ENCODE data around the gene KDM7A. TPM values are rescaled to one million over a fixed set of nuclear protein-coding genes. Genes with fewer than 3 reads are reported as not detected.

KDM7A gene
- total and polyA plus RNA-seq, 10 of the 15 experiments (the other 5 are each of a cell fraction or from before 2014, with no cell fraction given) = 0.07 to 0.96 (median 0.74) TPM

DNA sequence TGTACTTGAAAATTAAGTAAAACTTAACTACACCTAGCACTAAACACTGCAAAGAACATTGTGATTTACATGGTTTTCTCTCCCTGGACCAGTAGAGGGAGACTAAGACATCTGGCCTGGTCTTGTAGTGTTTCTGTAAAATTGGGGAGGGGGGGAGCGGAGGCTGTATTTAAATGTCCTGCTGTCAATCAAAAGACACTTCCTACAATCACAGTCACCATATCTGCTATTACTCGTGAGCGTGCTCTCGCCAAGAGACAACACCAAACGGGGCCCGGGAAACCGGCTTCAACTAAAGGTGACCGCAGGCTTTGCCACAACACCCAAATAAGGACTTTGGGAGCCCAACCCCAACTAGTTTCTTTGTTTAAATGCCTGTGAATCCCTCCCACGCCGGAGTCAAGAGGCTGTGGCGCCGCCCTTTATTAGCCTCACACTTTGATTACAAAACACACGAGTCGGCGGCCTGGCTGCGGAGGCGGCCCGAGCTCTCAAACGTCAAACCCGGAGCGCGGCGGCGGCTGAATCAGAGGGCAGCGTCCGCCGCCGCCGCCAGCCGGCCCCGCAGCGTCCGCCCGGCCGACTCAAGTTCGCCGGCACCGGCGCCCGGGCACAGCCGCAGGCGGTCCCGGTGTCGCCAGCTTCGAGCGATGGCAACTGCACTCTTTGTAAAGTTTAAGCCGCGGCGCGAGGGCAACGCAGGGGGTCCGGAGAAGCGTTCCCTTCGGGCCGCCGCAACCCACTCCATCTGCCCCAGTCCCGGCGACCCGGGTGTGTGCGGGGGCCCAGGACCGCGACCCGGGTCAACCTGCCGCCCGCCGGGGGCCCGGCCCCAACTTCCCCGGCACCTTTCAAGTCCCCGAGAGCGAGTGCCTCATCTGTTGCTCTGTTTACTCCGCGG lies 1.3 kb downstream of the KDM7A start (continued):
- TF ChIP-seq, protein P1, sequence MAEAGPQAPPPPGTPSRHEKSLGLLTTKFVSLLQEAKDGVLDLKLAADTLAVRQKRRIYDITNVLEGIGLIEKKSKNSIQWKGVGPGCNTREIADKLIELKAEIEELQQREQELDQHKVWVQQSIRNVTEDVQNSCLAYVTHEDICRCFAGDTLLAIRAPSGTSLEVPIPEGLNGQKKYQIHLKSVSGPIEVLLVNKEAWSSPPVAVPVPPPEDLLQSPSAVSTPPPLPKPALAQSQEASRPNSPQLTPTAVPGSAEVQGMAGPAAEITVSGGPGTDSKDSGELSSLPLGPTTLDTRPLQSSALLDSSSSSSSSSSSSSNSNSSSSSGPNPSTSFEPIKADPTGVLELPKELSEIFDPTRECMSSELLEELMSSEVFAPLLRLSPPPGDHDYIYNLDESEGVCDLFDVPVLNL (IDR thresholded peaks at IDR 0.05; ENCODE audit: low read depth, low read length) = no peak
- TF ChIP-seq POU2F2 (IDR thresholded peaks at IDR 0.05; ENCODE audit: borderline replicate concordance, low read depth, low read length) = peak; percentile 87; the same call in 2 of the 3 replicates
- TF ChIP-seq ZNF384 (IDR thresholded peaks at IDR 0.05; ENCODE audit: borderline replicate concordance, low read depth, low read length) = no peak
- TF ChIP-seq HDGF (IDR thresholded peaks at IDR 0.05) = no peak
- peak; percentile 54 for TF ChIP-seq IKZF1 (conservative IDR thresholded peaks at IDR 0.05)
- TF ChIP-seq SPI1 (IDR thresholded peaks at IDR 0.05; ENCODE audit: borderline replicate concordance, insufficient read depth, low read depth, low read length) = peak; percentile 33; the same call in 1 of the 2 replicates
- no peak for TF ChIP-seq BACH1 (IDR thresholded peaks at IDR 0.05; ENCODE audit: borderline replicate concordance)
- TF ChIP-seq RUNX3 (IDR thresholded peaks at IDR 0.05; ENCODE audit: low read length) = peak; percentile 84
- peak; percentile 67 for TF ChIP-seq DPF2 (IDR thresholded peaks at IDR 0.05)
- TF ChIP-seq KLF5 (IDR thresholded peaks at IDR 0.05; ENCODE audit: partially characterized antibody) = no peak
- 0 out of 2 replicates have a peak, but pooled peaks have one; percentile 30 for TF ChIP-seq ATF7 (IDR thresholded peaks at IDR 0.05; ENCODE audit: low read depth)
- TF ChIP-seq, protein P2, sequence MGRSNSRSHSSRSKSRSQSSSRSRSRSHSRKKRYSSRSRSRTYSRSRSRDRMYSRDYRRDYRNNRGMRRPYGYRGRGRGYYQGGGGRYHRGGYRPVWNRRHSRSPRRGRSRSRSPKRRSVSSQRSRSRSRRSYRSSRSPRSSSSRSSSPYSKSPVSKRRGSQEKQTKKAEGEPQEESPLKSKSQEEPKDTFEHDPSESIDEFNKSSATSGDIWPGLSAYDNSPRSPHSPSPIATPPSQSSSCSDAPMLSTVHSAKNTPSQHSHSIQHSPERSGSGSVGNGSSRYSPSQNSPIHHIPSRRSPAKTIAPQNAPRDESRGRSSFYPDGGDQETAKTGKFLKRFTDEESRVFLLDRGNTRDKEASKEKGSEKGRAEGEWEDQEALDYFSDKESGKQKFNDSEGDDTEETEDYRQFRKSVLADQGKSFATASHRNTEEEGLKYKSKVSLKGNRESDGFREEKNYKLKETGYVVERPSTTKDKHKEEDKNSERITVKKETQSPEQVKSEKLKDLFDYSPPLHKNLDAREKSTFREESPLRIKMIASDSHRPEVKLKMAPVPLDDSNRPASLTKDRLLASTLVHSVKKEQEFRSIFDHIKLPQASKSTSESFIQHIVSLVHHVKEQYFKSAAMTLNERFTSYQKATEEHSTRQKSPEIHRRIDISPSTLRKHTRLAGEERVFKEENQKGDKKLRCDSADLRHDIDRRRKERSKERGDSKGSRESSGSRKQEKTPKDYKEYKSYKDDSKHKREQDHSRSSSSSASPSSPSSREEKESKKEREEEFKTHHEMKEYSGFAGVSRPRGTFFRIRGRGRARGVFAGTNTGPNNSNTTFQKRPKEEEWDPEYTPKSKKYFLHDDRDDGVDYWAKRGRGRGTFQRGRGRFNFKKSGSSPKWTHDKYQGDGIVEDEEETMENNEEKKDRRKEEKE (IDR thresholded peaks at IDR 0.05) = no peak
- peak; percentile 40; the same call in 1 of the 2 replicates for TF ChIP-seq NR2F1 (conservative IDR thresholded peaks at IDR 0.05)
- TF ChIP-seq, protein P3, sequence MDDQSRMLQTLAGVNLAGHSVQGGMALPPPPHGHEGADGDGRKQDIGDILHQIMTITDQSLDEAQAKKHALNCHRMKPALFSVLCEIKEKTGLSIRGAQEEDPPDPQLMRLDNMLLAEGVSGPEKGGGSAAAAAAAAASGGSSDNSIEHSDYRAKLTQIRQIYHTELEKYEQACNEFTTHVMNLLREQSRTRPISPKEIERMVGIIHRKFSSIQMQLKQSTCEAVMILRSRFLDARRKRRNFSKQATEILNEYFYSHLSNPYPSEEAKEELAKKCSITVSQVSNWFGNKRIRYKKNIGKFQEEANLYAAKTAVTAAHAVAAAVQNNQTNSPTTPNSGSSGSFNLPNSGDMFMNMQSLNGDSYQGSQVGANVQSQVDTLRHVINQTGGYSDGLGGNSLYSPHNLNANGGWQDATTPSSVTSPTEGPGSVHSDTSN (IDR thresholded peaks at IDR 0.05; ENCODE audit: insufficient replicate concordance, low read depth, low read length) = peak; percentile 94
- 0 out of 2 replicates have a peak, but pooled peaks have one; percentile 55 for TF ChIP-seq GATAD2B (conservative IDR thresholded peaks at IDR 0.05; ENCODE audit: low read depth)
- TF ChIP-seq, protein P4, sequence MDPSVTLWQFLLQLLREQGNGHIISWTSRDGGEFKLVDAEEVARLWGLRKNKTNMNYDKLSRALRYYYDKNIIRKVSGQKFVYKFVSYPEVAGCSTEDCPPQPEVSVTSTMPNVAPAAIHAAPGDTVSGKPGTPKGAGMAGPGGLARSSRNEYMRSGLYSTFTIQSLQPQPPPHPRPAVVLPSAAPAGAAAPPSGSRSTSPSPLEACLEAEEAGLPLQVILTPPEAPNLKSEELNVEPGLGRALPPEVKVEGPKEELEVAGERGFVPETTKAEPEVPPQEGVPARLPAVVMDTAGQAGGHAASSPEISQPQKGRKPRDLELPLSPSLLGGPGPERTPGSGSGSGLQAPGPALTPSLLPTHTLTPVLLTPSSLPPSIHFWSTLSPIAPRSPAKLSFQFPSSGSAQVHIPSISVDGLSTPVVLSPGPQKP (IDR thresholded peaks at IDR 0.05; ENCODE audit: low read depth, low read length) = peak; percentile 40; the same call in 1 of the 2 replicates
- TF ChIP-seq, protein P5, sequence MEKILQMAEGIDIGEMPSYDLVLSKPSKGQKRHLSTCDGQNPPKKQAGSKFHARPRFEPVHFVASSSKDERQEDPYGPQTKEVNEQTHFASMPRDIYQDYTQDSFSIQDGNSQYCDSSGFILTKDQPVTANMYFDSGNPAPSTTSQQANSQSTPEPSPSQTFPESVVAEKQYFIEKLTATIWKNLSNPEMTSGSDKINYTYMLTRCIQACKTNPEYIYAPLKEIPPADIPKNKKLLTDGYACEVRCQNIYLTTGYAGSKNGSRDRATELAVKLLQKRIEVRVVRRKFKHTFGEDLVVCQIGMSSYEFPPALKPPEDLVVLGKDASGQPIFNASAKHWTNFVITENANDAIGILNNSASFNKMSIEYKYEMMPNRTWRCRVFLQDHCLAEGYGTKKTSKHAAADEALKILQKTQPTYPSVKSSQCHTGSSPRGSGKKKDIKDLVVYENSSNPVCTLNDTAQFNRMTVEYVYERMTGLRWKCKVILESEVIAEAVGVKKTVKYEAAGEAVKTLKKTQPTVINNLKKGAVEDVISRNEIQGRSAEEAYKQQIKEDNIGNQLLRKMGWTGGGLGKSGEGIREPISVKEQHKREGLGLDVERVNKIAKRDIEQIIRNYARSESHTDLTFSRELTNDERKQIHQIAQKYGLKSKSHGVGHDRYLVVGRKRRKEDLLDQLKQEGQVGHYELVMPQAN (conservative IDR thresholded peaks at IDR 0.05) = 0 out of 2 replicates have a peak, but pooled peaks have one; percentile 27
- TF ChIP-seq, protein P6, sequence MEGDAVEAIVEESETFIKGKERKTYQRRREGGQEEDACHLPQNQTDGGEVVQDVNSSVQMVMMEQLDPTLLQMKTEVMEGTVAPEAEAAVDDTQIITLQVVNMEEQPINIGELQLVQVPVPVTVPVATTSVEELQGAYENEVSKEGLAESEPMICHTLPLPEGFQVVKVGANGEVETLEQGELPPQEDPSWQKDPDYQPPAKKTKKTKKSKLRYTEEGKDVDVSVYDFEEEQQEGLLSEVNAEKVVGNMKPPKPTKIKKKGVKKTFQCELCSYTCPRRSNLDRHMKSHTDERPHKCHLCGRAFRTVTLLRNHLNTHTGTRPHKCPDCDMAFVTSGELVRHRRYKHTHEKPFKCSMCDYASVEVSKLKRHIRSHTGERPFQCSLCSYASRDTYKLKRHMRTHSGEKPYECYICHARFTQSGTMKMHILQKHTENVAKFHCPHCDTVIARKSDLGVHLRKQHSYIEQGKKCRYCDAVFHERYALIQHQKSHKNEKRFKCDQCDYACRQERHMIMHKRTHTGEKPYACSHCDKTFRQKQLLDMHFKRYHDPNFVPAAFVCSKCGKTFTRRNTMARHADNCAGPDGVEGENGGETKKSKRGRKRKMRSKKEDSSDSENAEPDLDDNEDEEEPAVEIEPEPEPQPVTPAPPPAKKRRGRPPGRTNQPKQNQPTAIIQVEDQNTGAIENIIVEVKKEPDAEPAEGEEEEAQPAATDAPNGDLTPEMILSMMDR (IDR thresholded peaks at IDR 0.05 in 2 of 3, conservative IDR thresholded peaks at IDR 0.05 in 1 of 3; ENCODE audit: control insufficient read depth in 2 of 3, extremely low read depth in 1 of 3, insufficient read depth in 1 of 3, low read depth in 3 of 3, low read length in 3 of 3) = peak; percentile 78 to 88 (median 85)

Data from GM12878 (cell line).